NCI-H524 treated with DMSO at 0.1 percent for 48 hours (cell line): ENCODE results near the gene NUTF2.

Experiments
- DNase-seq: peaks from one replicate; lab custom pipeline; 2025; lab: John Stamatoyannopoulos, UW

Gene NUTF2

DNA sequence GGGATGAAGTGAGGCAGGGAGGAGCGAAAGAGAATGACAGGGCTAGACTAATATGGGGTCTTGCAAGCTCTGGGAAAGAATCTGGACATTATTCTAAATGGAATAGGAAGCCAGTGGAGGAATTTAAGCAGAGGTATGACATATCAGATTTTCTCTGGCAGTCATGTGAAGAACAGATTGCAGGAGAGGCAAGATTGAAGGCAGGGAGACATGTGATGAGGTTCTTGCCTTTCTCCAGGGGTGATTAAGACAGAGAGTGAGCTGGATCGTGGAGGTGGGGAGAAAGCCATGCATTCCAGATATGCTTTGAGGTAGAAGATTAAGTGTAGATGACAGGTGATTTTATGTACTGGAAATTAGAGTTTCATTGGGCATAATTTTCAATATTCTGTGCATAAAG, 8.9 kb upstream of the NUTF2 start:
- no peak for DNase-seq

DNA sequence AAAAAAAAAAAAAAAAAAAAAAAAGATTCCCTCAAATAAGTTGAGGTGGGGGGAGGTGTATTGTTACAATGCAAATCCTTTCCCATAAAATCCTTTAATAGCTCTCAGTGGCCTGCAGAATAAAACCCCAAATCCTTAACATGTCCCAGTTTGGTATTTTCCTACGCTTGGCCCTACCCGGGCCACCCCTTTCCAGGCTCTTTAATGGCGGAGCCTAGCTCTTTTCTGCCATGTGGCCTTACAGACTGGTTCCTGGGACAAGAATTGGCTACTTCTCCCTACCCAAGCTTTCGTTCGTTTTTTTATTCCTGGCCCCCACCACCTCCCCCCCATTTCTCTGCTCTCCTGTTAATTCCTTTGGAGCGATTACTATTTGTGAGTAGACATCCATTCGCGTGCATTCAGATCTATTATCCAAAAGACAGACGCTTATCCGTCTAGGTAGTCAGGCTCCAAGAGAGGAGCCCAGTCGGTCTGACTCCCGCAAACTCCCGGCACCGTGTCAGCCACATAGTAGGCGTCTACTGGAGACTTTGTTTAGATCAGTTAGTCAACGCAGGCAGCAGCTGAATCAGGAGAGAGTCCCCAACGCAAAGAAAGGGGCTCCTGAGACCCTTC, 5.4 kb upstream of the NUTF2 start:
- DNase-seq: no peak

DNA sequence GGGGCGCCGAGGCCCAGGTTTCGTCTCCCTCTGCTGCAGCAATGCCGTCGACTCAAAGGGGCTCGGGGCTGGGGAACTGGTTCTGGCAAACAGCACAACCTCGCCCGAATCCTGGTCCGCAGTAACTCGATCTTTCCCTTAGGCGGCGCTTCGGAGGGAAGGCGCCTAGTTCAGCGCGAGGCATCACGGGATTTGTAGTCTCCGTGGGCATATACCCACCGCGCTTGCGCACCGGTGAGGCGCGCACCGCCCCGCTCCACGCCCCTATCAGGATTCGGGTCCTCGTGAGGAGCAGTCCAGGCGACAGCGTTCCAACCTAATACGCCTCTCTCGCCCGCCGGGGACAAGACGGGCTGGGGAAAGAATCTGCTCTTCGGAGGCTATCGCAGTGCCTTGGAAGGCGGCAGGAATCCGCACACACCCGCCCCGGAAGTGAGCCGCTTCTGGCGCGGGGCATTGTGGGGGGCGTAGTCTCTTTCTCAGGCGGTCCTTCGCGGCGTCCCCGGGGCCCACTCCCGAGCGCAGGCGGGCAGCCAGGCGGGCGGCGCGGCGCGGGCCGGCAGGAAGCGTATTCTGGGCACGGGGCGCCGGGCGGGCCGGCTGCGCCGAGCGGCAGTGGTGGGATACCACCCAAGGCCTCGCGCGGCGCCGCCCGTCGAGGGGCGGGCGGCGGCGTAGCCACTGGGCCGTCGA, 4.8 kb upstream of the NUTF2 start, which contains the start of gene THAP11:
Gene THAP11 (plus strand): TSS at position 505 of the 693 bp plus-strand sequence. CDS start 235 bp downstream, outside the sequence.
- peak; percentile 82 for DNase-seq

DNA sequence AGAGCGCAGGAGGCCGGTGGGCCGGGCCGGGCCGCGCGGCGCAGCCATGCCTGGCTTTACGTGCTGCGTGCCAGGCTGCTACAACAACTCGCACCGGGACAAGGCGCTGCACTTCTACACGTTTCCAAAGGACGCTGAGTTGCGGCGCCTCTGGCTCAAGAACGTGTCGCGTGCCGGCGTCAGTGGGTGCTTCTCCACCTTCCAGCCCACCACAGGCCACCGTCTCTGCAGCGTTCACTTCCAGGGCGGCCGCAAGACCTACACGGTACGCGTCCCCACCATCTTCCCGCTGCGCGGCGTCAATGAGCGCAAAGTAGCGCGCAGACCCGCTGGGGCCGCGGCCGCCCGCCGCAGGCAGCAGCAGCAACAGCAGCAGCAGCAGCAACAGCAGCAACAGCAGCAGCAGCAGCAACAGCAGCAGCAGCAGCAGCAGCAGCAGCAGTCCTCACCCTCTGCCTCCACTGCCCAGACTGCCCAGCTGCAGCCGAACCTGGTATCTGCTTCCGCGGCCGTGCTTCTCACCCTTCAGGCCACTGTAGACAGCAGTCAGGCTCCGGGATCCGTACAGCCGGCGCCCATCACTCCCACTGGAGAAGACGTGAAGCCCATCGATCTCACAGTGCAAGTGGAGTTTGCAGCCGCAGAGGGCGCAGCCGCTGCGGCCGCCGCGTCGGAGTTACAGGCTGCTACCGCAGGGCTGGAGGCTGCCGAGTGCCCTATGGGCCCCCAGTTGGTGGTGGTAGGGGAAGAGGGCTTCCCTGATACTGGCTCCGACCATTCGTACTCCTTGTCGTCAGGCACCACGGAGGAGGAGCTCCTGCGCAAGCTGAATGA, 4.0 kb upstream of the NUTF2 start:
- no peak for DNase-seq

DNA sequence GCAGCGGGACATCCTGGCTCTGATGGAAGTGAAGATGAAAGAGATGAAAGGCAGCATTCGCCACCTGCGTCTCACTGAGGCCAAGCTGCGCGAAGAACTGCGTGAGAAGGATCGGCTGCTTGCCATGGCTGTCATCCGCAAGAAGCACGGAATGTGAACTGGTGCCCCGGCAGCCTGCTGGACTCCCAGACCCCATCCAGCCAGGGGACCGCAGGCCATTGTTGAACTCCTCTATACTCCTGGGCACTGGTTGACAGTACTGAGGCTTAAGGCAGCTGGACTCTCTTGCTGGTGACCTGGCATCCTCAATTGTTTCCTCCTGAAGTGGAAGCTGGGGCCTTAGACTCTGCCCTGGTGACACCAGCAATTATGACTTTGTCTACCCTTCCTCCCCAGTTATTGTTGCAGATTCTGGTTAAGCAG, 3.4 kb upstream of the NUTF2 start:
- DNase-seq: no peak

DNA sequence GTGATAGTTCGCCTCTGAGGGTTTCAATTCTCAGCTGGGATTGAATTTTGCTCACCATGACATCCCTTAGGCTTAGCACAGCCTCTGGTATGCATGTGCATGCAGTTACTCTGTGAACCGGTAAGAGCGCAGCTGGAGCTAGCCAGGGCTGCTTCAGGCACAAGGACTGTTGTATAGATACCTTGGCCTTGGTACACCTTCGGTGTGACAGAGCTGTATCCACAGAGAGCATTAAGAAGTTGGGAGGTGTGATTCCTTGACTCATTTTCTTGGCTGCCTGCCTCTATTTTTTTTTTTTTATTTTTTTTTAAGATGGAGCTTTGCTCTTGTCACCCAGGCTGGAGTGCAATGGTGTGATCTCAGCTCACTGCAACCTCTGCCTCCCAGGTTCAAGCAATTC, 2.2 kb upstream of the NUTF2 start:
- no peak for DNase-seq

DNA sequence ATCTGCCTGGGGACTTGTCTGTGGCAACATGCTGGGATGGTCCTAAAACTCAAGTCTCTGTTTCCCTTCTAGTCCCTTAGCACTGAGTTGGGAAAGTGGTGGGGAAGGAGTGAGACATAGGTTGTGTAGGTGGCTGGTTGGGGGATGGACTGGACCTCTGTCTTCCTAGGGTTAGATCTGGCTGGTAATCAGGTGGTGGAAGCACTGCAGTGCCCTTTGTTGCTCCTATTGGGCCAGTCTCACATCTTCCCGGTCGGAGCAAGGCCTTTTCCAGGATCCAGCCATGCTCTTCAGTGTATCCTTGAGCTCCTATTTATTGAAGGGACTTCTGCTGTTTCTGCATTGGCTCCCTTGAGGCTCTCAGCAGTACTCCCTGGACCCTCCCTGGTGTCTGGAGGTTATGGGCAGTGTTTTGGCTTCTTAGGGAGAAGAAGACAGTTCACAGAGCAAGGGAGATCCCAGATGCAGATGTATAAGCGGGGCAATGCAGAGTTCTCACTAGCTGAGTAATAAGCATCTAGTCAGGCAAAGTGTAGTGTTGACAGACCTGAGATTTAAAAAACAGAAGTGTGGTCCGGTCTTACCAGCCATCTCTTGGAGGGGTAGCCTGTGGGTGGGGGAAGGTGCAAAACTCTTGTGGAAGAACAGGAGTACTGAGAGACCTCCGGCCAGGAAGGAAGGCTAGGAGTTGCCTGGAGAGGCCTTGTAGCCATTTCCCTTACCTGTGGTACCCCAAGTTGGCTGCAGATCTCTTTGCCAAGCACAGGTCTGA, 1.3 kb upstream of the NUTF2 start:
- no peak for DNase-seq

DNA sequence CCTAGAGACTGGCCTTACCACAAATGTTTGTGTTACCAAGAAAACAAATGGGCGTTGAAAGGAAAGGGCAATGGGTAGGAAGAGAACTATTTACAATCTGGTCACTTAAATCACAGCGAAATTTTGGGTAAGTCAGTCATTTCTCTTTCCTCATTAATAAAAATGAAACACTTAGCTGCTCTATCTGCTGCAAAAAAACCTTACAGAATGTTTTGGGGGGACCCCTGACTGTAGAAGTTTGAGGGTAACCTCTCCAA, 742 bp upstream of the NUTF2 start:
- DNase-seq: no peak

DNA sequence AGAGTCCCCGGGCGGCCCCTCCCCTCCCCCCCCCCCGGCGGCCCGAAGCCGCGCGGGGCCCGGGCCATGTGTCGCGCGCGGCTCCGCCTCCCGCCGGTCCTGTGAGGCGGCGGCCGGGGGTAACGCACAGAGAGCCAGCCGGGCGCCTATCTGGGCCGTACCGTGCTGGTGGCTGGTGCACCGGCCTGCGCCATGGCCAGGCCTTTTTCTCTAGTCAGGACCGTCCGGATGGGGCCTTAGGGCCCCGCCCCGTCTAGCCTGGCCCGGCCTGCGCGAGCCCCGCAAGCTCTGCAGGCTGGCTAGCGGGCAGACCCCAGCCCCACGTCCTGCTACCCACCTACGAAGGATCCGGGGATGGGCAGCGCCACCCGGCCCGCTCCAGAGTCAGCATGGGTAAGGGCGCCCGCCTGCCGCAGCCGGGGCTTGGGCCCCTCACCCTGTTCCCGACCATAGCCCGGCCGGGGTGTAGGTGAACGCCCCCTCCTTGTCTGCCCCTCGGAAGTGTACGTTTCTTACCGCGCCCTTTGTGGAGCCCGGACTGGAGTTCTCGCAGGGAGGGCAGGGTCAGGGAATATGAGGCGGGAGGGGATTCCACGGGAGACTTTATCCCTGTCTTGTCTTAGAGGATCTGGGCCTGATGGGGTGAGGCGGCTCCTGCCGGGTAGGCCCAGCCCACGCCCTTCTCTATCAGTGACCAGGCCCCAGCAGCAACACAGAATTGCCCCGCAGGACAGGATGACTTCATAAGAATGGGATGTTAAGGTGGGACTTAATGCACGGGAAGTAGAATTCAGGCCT, 530 bp downstream of the NUTF2 start, which contains the start of gene CENPT:
Gene CENPT (minus strand): TSS at position 630 of the 798 bp plus-strand sequence. CDS start 13,834 bp downstream, outside the sequence.
- DNase-seq: no peak

DNA sequence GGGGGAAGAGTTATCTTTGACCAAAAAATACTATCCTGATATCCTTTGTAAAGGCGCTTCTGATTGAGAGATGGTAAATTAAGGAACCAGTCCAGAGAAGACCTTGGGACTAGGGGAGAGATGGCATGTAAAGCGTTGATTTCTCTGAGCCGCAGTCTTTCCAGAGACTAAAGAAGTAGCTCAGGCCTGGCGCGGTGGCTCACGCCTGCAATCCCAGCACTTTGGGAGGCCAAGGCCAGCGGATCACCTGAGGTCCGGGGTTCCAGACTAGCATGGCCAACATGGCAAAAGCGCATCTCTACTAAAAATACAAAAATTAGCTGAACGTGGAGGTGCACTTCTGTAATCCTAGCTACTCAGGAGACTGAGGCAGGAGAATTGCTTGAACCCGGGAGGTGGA, 1.4 kb downstream of the NUTF2 start:
- no peak for DNase-seq

DNA sequence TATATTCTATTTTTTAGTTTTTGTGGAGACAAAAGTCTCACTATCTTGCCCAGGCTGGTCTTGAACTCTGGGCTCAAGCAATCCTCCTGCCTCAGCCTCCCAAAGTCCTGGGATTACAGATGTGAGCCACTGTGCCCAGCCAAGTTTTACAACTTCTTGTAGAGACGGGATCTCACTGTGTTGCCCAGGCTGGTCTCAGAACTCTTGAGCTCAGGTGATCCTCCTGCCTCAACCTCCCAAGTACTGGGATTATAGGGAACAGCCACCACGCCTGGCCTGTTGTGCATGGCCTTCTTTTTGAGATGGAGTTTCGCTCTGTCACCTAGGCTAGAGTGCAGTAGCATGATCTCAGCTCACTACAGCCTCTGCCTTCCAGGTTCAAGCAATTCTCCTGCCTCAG, 6.9 kb downstream of the NUTF2 start:
- no peak for DNase-seq

DNA sequence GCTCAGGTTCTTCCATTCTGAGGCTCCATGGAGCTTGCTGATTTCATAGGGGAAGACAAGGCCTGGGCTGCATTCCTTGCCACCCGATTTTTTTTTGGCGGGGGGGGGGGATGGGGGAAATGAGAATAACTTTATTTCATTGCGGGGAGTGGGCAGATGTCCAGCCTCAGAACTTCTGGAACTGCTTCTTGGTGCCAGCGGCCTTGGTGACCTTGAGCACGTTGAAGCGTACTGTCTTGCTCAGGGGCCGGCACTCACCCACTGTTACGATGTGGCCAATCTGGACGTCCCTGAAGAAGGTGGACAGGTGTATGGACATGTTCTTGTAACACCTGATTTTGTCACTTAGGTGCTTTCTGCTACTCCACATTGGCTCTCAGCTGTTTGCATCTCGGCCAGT, 9.1 kb downstream of the NUTF2 start:
- DNase-seq: no peak

DNA sequence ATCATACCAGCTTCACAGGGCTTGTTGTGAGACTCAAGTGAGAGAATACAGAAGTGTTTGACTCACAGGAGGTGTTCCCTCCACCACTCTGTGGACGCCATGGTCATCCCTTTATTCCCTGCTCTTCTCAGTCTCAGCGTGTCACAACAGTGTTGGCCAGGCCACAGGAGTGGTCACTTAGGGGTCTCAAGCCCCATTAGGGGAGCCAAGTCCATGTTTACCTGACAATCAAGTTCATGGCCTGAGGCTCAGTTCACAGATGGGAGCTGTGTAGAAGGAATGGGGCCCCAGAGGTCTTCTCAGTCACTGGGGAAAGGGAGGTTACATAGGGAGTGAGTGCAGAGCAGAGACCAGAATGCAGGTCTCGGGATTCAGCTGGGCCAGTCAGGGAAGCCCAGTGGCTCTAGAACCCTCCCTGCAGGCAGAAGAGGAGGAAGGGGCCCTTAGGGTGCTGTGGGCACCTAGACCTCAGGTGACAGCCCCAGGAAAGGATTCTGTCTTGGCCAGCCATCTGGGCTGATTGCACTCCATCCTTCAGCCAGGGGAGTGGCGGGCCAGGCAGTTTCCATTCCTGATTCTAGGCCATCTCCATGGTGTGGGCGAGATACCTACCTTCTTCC, 10.3 kb downstream of the NUTF2 start:
- DNase-seq: no peak

DNA sequence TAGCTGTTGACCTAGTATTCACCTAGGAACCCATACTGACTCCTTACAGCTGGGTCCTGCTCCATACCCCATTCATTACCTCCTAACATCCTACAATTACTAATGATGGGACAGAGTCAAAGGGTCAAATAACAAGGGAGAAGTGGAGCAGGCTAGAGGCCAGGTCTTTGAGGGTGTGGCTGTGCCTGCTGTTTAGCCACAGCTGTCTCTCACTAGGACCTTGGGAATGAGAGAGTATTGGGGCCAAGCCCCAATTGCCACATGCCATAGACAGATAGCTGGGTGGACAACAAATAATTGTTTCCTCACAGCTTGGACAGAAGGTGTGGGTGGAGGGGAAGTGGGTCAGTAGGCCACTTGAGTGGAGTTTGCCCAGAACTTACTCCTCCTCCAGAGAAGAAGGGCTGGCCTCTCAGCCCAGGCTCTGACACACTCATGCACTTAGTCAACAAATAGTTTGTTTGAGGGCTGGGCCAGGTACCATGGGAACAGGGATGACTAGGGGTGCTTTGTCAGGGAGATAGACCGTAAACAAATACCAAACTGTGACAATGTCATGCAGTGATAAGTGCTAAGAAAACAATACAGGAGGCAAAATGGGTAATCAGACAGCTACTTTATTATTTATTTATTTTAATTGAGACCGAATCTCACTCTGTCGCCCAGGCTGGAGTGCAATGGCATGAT, 11.0 kb downstream of the NUTF2 start:
- DNase-seq: no peak

DNA sequence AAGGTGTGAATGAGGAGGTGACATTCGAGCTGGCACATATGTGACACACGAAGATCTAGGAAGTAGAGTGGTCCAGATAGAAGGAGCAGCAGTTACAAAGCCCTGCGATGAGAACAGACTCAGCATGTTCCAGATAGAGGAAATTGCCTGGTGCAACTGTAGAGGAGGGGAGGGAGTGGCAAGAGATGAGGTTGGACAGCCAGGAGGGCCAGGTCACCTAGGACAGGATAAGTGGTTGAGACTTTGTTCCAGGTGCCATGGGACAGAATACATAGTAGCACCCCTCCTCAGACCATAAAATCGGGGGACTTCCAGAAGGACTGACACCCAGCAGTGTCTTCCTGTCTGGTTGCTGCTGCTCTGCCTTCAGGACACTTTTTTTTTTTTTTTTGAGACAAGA, 11.8 kb downstream of the NUTF2 start:
- no peak for DNase-seq

DNA sequence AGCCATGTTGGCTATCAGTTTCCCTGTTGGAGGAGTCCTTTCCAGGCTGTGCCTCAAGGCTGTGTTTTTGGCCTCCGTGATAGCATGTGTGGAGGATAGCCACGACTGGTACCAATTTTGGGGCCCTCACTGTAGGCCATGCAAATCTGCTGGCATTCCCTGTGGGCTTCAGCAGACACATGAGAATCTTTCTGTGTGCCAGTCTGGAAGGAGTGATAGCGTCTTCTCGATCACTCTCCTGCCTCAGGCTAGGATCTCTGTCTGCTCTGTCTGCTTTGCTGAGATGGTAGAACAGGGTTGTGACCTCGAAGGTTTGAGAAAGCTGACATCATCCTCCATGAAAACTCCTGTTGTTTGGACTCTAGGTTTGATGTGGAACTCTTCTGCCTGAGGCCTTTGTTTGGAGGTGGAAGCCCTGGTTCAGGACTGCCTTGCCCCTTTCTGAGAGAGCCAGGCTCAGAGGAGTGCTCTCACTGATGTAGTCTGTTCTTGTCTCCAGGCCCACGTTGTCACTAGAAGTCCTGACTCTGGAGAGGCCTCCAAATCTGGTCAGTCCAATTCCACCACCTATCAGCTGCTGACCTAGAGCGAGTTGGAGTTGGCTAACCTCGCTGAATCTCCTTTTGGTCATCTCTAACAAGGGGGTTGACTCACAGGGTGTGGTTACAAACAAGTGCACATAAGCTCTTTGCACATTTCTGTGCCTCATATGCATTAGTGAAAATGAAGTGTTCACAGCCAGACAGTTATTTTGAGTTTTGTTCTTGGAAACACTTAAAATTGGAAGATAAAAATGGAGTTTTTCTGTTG, 14.1 kb downstream of the NUTF2 start:
- DNase-seq: no peak

DNA sequence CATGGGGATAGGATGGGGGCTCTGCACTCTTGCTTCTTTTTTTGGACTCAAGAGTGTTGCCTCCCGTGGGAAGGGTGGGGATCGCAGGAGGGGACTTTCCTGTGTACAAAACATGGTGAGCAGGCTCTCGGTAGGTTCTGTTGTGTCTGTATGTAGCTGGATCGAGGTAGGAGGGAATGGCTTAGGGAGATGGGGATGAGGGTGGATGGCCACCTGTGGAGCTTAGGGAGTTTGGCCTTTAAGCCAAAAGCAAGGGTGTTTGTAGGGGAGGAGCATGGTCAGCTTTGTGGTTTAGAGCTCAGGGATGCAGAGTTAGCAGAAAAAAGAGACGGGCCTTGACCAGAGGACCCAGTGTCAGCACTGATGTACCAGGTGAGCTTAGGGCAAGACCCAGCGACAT, 15.1 kb downstream of the NUTF2 start:
- DNase-seq: no peak

DNA sequence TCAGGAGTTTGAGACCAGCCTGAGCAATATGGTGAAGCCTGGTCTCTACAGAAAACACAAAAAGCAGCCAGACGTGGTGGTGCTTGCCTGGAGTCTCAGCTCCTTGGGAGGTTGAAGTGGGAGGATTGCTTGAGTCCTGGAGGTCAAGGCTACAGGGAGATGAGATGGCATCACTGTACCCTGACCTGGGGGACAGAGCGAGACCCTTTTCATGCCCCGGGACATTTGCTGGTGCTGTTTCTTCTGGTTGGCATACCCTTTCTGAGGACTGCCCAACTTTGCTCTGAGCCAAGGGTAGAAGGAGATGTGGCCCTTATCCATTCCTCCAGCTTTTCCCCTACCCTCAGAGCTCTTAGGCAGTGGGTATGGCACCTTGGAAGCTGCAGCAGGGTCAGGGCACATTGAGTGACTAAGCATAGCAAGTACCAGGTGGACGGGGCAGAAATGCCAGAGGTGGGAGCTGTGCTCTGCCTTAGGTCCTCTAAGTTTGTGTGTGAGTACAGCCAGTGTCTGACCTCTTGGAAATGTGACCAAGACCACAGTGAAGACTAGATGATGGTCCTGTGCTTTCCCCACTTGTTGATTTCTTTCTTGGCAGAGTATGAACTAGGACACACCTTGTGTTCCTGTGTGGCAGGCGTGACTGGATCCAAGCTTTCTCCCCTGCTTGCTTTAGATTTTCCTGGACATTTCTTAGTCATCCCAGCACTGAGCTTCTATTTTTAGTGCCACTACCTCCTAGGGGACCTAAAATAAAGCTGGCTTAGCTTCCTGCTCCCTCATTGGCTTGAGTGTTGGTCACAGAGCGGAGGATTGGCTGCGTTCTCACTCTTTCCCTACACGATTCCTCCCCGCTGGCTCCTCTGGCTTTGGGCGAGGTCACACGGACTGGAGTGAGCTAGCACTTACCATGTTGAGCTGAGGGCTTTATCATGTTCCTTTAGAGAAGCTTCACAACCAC, 16.2 kb downstream of the NUTF2 start:
- no peak for DNase-seq
